Transverse colon (tissue), 4 donors: Measurements from ENCODE around the gene IL18R1. TPM values are rescaled to one million over a fixed set of nuclear protein-coding genes. Genes with fewer than 3 reads are reported as not detected.

ENCODE experiments used
- DNase-seq: peaks from one replicate; pipeline ENCODE4 v3.0.0-alpha.2; 2019
- H3K27ac ChIP-seq, 4 donors: fragments of 200-600 bp; sonication (generic); 2 replicates each; pipeline ENCODE4 v1.5.1; 2016 to 2018; ENCODE audit warnings: inconsistent platforms in 4 of 4
- H3K27me3 ChIP-seq: fragments of 200-600 bp; sonication (generic); 2 replicates; pipeline ENCODE4 v1.5.1; 2017; ENCODE audit warnings: inconsistent platforms
- H3K36me3 ChIP-seq, 4 donors: fragments of 200-600 bp; sonication (generic); 2 replicates each; pipeline ENCODE4 v1.5.1; 2017 to 2019; ENCODE audit warnings: inconsistent platforms in 4 of 4
- H3K4me1 ChIP-seq, 4 donors: fragments of 200-600 bp; sonication (generic); 2 replicates each; pipeline ENCODE4 v1.5.1; 2017 to 2020; ENCODE audit warnings: inconsistent platforms in 4 of 4
- H3K4me3 ChIP-seq, 4 donors: fragments of 200-600 bp; sonication (generic); 1 replicate in 1 of 4; 2 replicates in 3 of 4; pipeline versions ENCODE4 v1.5.1 to v1.6.1; 2017 to 2019; ENCODE audit warnings: inconsistent platforms in 4 of 4
- H3K9me3 ChIP-seq, 2 donors: fragments of 200-600 bp; sonication (generic); 2 replicates each; pipeline ENCODE4 v1.5.1; 2017 to 2019; ENCODE audit warnings: inconsistent platforms in 2 of 2
- CTCF ChIP-seq, 5 experiments: fragments of 200-600 bp in 3 of 5; fragments of 450-650 bp in 2 of 5; sonication (generic) in 3 of 5; IDR thresholded peaks; 1 replicate in 2 of 5; 2 replicates in 3 of 5; pipeline ENCODE4 v1.5.1; 2016 to 2017; ENCODE audit warnings: antibody characterized with exemption in 5 of 5, inconsistent platforms in 3 of 5, mild to moderate bottlenecking in 2 of 5, moderate library complexity in 1 of 5
- EP300 ChIP-seq: sonication (generic); formaldehyde crosslinking; IDR thresholded peaks from one replicate; pipeline ENCODE4 v1.6.1; 2017; ENCODE audit warnings: antibody characterized with exemption, low read depth
- POLR2A ChIP-seq: fragments of 450-650 bp; IDR thresholded peaks from one replicate; pipeline ENCODE4 v1.6.1; 2016; ENCODE audit warnings: antibody characterized with exemption, mild to moderate bottlenecking, moderate library complexity
- POLR2AphosphoS5 ChIP-seq, 3 donors: sonication (generic); formaldehyde crosslinking; IDR thresholded peaks; one replicate each; pipeline ENCODE4 v1.6.1; 2016; ENCODE audit warnings: antibody characterized with exemption in 3 of 3
- WGBS, 2 donors: methylation state at CpG; one replicate each; pipeline ENCODE4 v1.1.5; 2018; ENCODE audit warnings: low coverage in 1 of 2; 5-methylcytosine and 5-hydroxymethylcytosine counted together
- in situ Hi-C, 4 donors: fragments of 200-750 bp; cut with MboI; loops; one replicate each; pipeline versions ENCODE4 v1.15.0 to v1.15.1; 2017; ENCODE audit warnings: low sequenced_read_pairs in 3 of 4, low pct_ligation_motif_present in 1 of 4, low pct_unique_long_range_greater_than_20kb in 1 of 4
- intact Hi-C: fragments of 100-400 bp; cut with DNase I; formaldehyde crosslinking; loops from one replicate; pipeline ENCODE4 v1.15.1; 2023; ENCODE audit warnings: low total_unique reads
- total RNA-seq, 4 donors: library from RNA; depleted of rRNA; stranded (reverse); fragments of >200 nt; gene quantifications; one replicate each; pipeline ENCODE4 v1.1.0, GENCODE V29; 2016

Gene IL18R1
- total RNA-seq, 4 donors from 2014 or later = 0.75 to 6.0 (median 2.8) TPM

- H3K27ac ChIP-seq = no peak overlapping the region
- H3K36me3 ChIP-seq = no peaks in the 10 kb centered on the region
- no peaks in the 10 kb centered on the region for H3K4me1 ChIP-seq
- WGBS, 2 donors = 95 to 100% methylated on average over 1 of the region's 1 CpG
- no peaks in the 10 kb centered on the region for H3K27me3 ChIP-seq
- no peak for TF ChIP-seq POLR2A
- TF ChIP-seq CTCF (IDR thresholded peaks at IDR 0.05) = no peak
- TF ChIP-seq POLR2AphosphoS5 (IDR thresholded peaks at IDR 0.05) = no peak
- TF ChIP-seq EP300 = no peak
- no peak overlapping the region for H3K4me3 ChIP-seq
- intact Hi-C loops (no loop called here), in situ Hi-C loops (no loop called here)
- H3K9me3 ChIP-seq = peaks cover 11 to 13% of the 10 kb centered on the region in 2 donors
- DNase-seq = no peak
Measured at GRCh38 chr2:102385522-102385921, 29.9 kb downstream of the IL18R1 start.

- in situ Hi-C loops = no loop called here
Measured at GRCh38 chr2:102386004-102386403, 30.4 kb downstream of the IL18R1 start.

GRCh38 chr2:102386867-102387541 is 31.4 kb downstream of the IL18R1 start:
- in situ Hi-C loops (no loop called here), intact Hi-C loops (no loop called here)
- H3K4me3 ChIP-seq = no peak overlapping the region
- H3K4me1 ChIP-seq = no peaks in the 10 kb centered on the region
- no peaks in the 10 kb centered on the region for H3K27me3 ChIP-seq
- WGBS, 2 donors = 84 to 91% methylated on average over 1 to 3 of the region's 3 CpGs
- TF ChIP-seq CTCF (IDR thresholded peaks at IDR 0.05) (no peak), POLR2A (no peak), POLR2AphosphoS5 (IDR thresholded peaks at IDR 0.05) (no peak), EP300 (no peak)
- no peak overlapping the region for H3K27ac ChIP-seq
- no peak for DNase-seq
- no peaks in the 10 kb centered on the region for H3K36me3 ChIP-seq
- peaks cover 11 to 13% of the 10 kb centered on the region in 2 donors for H3K9me3 ChIP-seq

More at GRCh38 chr2:102386004-102386403, 30.4 kb downstream of the IL18R1 start:
- Histone ChIP-seq H3K27ac (no peak overlapping the region), H3K4me3 (no peak overlapping the region), H3K36me3 (no peaks in the 10 kb centered on the region), H3K9me3 (peaks cover 11 to 13% of the 10 kb centered on the region in 2 donors), H3K27me3 (no peaks in the 10 kb centered on the region), H3K4me1 (no peaks in the 10 kb centered on the region)
- DNase-seq = no peak
- 83 to 88% methylated on average over 3 of the region's 3 CpGs for WGBS, 2 donors
- TF ChIP-seq EP300 (no peak), POLR2A (no peak), POLR2AphosphoS5 (IDR thresholded peaks at IDR 0.05) (no peak), CTCF (IDR thresholded peaks at IDR 0.05) (no peak)
- intact Hi-C loops = no loop called here

GRCh38 chr2:102387763-102388546 is 32.4 kb downstream of the IL18R1 start:
- WGBS, 2 donors = 88 to 90% methylated on average over 2 to 7 of the region's 7 CpGs
- TF ChIP-seq EP300 = no peak
- TF ChIP-seq CTCF (IDR thresholded peaks at IDR 0.05) = no peak
- no peak for TF ChIP-seq POLR2A
- TF ChIP-seq POLR2AphosphoS5 (IDR thresholded peaks at IDR 0.05) = no peak
- in situ Hi-C loops (no loop called here), intact Hi-C loops (no loop called here)
- Histone ChIP-seq H3K27me3 (no peaks in the 10 kb centered on the region), H3K9me3 (peaks cover 11 to 13% of the 10 kb centered on the region in 2 donors), H3K27ac (no peak overlapping the region), H3K4me3 (no peak overlapping the region), H3K4me1 (no peaks in the 10 kb centered on the region), H3K36me3 (no peaks in the 10 kb centered on the region)
- DNase-seq = no peak
